Neuronal stem cell (in vitro differentiated cells): Measurements from ENCODE around the gene CACNA1H.

ENCODE experiments used
- DNase-seq: peaks from one replicate; pipeline ENCODE4 v3.0.0-alpha.2; 2013; ENCODE audit warnings: low spot score
- H2AFZ ChIP-seq: one replicate; pipeline ENCODE4 v1.6.1; 2013; ENCODE audit warnings: mild to moderate bottlenecking, low read length, inconsistent platforms
- H2AK5ac ChIP-seq: 2 replicates; pipeline ENCODE4 v1.6.1; 2013; ENCODE audit warnings: low read depth, mild to moderate bottlenecking, inconsistent platforms, low read length, moderate library complexity, mixed read lengths
- H2BK120ac ChIP-seq: 2 replicates; pipeline ENCODE4 v1.6.1; 2013; ENCODE audit warnings: low read depth, mild to moderate bottlenecking, inconsistent platforms, low read length, moderate library complexity, mixed read lengths
- H2BK12ac ChIP-seq: one replicate; pipeline ENCODE4 v1.6.1; 2013; ENCODE audit warnings: low read length, inconsistent platforms
- H2BK15ac ChIP-seq: 2 replicates; pipeline ENCODE4 v1.6.1; 2013; ENCODE audit warnings: mild to moderate bottlenecking, low read length, inconsistent platforms, mixed read lengths
- H2BK5ac ChIP-seq: one replicate; pipeline ENCODE4 v1.6.1; 2013; ENCODE audit warnings: inconsistent platforms, mild to moderate bottlenecking, low read length, moderate library complexity
- H3K14ac ChIP-seq: one replicate; pipeline ENCODE4 v1.6.1; 2013; ENCODE audit warnings: low read length, inconsistent platforms
- H3K18ac ChIP-seq: 2 replicates; pipeline ENCODE4 v1.6.1; 2013; ENCODE audit warnings: low read length, inconsistent platforms
- H3K23ac ChIP-seq: 2 replicates; pipeline ENCODE4 v1.6.1; 2013; ENCODE audit warnings: low read depth, mild to moderate bottlenecking, mixed read lengths, low read length, inconsistent platforms; ENCODE audit not compliant: poor library complexity
- H3K27ac ChIP-seq: replicated peaks from 3 replicates; pipeline ENCODE4 v1.5.1; 2013; ENCODE audit warnings: low read length, inconsistent platforms
- H3K27me3 ChIP-seq, 3 experiments: 2 replicates each; pipeline ENCODE4 v1.6.1; 2013; ENCODE audit warnings: low read length in 3 of 3, mild to moderate bottlenecking in 2 of 3, inconsistent platforms in 1 of 3, low read depth in 1 of 3, mixed read lengths in 1 of 3, moderate library complexity in 1 of 3; ENCODE audit not compliant: control insufficient read depth in 3 of 3, insufficient read depth in 3 of 3
- H3K36me3 ChIP-seq, 2 donors: replicated peaks in 1 of 2; 2 replicates each; pipeline ENCODE4 v1.6.1; 2013; ENCODE audit warnings: low read length in 2 of 2; ENCODE audit not compliant: control insufficient read depth in 2 of 2, insufficient read depth in 2 of 2
- H3K4ac ChIP-seq: 2 replicates; pipeline ENCODE4 v1.6.1; 2013; ENCODE audit warnings: inconsistent platforms, mild to moderate bottlenecking, low read length, moderate library complexity
- H3K4me1 ChIP-seq, 2 donors: 1 replicate in 1 of 2; 2 replicates in 1 of 2; pipeline ENCODE4 v1.6.1; 2013; ENCODE audit warnings: low read length in 2 of 2, low read depth in 1 of 2; ENCODE audit not compliant: control insufficient read depth in 2 of 2, insufficient read depth in 1 of 2
- H3K4me2 ChIP-seq: one replicate; pipeline ENCODE4 v1.6.1; 2013; ENCODE audit warnings: mild to moderate bottlenecking, low read length, inconsistent platforms; ENCODE audit not compliant: insufficient read depth, poor library complexity, severe bottlenecking
- H3K4me3 ChIP-seq, 2 donors: 2 replicates each; pipeline ENCODE4 v1.5.1; 2013; ENCODE audit warnings: low read length in 2 of 2, mild to moderate bottlenecking in 2 of 2, inconsistent platforms in 1 of 2, moderate library complexity in 1 of 2
- H3K79me1 ChIP-seq: one replicate; pipeline ENCODE4 v1.6.1; 2013; ENCODE audit warnings: low read depth, mild to moderate bottlenecking, inconsistent platforms, low read length, moderate library complexity
- H3K9ac ChIP-seq: one replicate; pipeline ENCODE4 v1.6.1; 2013; ENCODE audit warnings: mild to moderate bottlenecking, low read depth, low read length, inconsistent platforms; ENCODE audit not compliant: poor library complexity
- H3K9me3 ChIP-seq, 2 donors: replicated peaks in 1 of 2; 2 replicates each; pipeline versions ENCODE3 to v1.6.1; 2013; ENCODE audit warnings: low read length in 2 of 2, mild to moderate bottlenecking in 2 of 2, inconsistent platforms in 1 of 2, low read depth in 1 of 2, mixed read lengths in 1 of 2, moderate library complexity in 1 of 2; ENCODE audit not compliant: control insufficient read depth in 2 of 2, insufficient read depth in 1 of 2
- H4K8ac ChIP-seq: one replicate; pipeline ENCODE4 v1.6.1; 2013; ENCODE audit warnings: low read depth, mild to moderate bottlenecking, inconsistent platforms, low read length, moderate library complexity
- H4K91ac ChIP-seq: one replicate; pipeline ENCODE4 v1.6.1; 2013; ENCODE audit warnings: low read length, low read depth, mild to moderate bottlenecking, inconsistent platforms; ENCODE audit not compliant: poor library complexity
- WGBS, 2 donors: extraction: QIAGEN DNeasy Blood & Tissue Kit; methylation state at CpG; one replicate each; pipeline ENCODE4 v1.1.7; 2013; ENCODE audit warnings: missing lambda C conversion rate in 2 of 2, mixed read lengths in 1 of 2; ENCODE audit not compliant: insufficient read length in 2 of 2, insufficient replicate concordance in 1 of 2; ENCODE audit errors: extremely low coverage in 2 of 2; 5-methylcytosine and 5-hydroxymethylcytosine counted together

The CACNA1H gene

DNA sequence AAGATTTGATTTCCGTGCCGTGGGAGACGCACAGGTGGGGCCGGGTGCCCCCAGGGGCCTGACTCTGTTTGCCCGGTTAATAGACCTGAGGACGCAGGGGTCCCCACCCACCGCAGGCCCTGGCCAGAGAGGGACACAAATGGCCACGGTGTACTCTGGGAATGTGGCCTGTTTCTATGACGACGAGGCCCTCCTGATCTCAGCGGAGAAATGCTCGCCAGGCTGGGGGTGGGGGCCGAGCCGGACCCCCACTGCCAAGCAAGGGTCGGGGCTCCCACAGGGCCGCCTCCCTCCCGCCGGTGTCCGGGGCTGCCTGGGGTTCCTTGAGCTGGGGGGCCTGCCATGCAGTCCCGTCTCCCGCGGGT, 32.3 kb upstream of the CACNA1H start:
- H3K4me2 ChIP-seq = peak overlapping the region; percentile 11
- no peaks in the 10 kb centered on the region for H3K36me3 ChIP-seq
- H3K27me3 ChIP-seq = peaks cover 0 to 44% (median 0%) of the 10 kb centered on the region in 3 experiments
- peak overlapping the region; percentile 82 for H2AK5ac ChIP-seq
- peak overlapping the region; percentile 89 for H2BK15ac ChIP-seq
- no peak for DNase-seq
- no peak overlapping the region for H2BK12ac ChIP-seq
- peak overlapping the region; percentile 87 for H2BK5ac ChIP-seq
- H3K9me3 ChIP-seq = no peaks in the 10 kb centered on the region
- no peak overlapping the region for H3K23ac ChIP-seq
- no peak overlapping the region for H3K4ac ChIP-seq
- peaks cover 11 to 19% of the 10 kb centered on the region in 2 donors for H3K4me1 ChIP-seq
- no peak overlapping the region for H4K8ac ChIP-seq
- WGBS, 2 donors = no CpG with 5 or more reads among the region's 22 CpGs
- no peak overlapping the region for H4K91ac ChIP-seq
- peak overlapping the region; percentile 38 for H3K14ac ChIP-seq
- H3K27ac ChIP-seq = no peak overlapping the region
- peak overlapping the region; percentile 91 for H3K18ac ChIP-seq
- H3K79me1 ChIP-seq = no peaks in the 10 kb centered on the region
- H3K4me3 ChIP-seq = no peak overlapping the region
- H3K9ac ChIP-seq = no peak overlapping the region
- no peak overlapping the region for H2AFZ ChIP-seq
- peak overlapping the region; percentile 54 for H2BK120ac ChIP-seq

DNA sequence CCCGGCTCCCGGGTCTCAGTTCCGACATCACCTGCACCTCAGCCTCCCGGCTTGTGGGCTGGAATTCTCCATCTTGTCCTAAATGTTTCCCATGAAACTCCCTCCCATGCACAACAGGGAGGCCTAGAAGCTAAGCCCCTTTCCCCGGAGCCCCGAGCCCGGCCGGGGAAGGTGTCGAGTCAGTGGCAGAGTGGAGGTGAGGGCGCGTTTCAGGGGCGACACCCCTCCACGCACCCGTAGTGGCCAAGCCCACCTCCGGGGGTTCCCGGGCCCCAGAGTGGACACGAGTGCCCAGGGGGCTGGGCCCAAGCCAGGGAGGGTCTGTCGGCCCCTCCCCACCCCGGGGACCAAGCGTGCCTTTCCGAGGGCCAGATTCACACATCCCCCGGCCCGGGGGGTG, 31.9 kb upstream of the CACNA1H start:
- Histone ChIP-seq H3K23ac (no peak overlapping the region), H3K79me1 (no peaks in the 10 kb centered on the region), H2BK5ac (peak overlapping the region; percentile 87), H3K4me1 (peaks cover 11 to 19% of the 10 kb centered on the region in 2 donors), H3K9me3 (no peaks in the 10 kb centered on the region), H3K14ac (peak overlapping the region; percentile 56), H3K36me3 (no peaks in the 10 kb centered on the region), H3K18ac (peak overlapping the region; percentile 91), H3K4me2 (no peak overlapping the region), H4K8ac (peak overlapping the region; percentile 65), H2AFZ (peak overlapping the region; percentile 40), H4K91ac (no peak overlapping the region), H3K4me3 (no peak overlapping the region), H3K27ac (no peak overlapping the region), H2BK15ac (peak overlapping the region; percentile 89), H2BK120ac (peak overlapping the region; percentile 54), H2BK12ac (no peak overlapping the region), H3K4ac (no peak overlapping the region), H3K9ac (peak overlapping the region; percentile 21), H2AK5ac (peak overlapping the region; percentile 82), H3K27me3 (peaks cover 0 to 46% (median 0%) of the 10 kb centered on the region in 3 experiments)
- no CpG with 5 or more reads among the region's 23 CpGs for WGBS, 2 donors
- DNase-seq = no peak

- Histone ChIP-seq H3K9ac (peak overlapping the region; percentile 6), H2AFZ (peak overlapping the region; percentile 72), H2BK5ac (peak overlapping the region; percentile 87), H3K23ac (peak overlapping the region; percentile 35), H3K9me3 (no peaks in the 10 kb centered on the region), H3K27ac (no peak overlapping the region), H3K4ac (no peak overlapping the region), H4K91ac (no peak overlapping the region), H3K18ac (peak overlapping the region; percentile 44), H4K8ac (no peak overlapping the region), H2BK15ac (peak overlapping the region; percentile 5), H2BK120ac (no peak overlapping the region), H2BK12ac (peak overlapping the region; percentile 46), H3K36me3 (no peaks in the 10 kb centered on the region), H2AK5ac (peak overlapping the region; percentile 82), H3K79me1 (no peaks in the 10 kb centered on the region), H3K27me3 (peaks cover 0 to 47% (median 0%) of the 10 kb centered on the region in 3 experiments), H3K4me3 (no peak overlapping the region), H3K4me2 (no peak overlapping the region), H3K14ac (no peak overlapping the region), H3K4me1 (peaks cover 13 to 19% of the 10 kb centered on the region in 2 donors)
- no peak for DNase-seq
- no CpG with 5 or more reads among the region's 30 CpGs for WGBS, 2 donors
These were observed 31.1 kb upstream of the CACNA1H start for GRCh38 chr16:1121601-1122397.

- H3K4me1 ChIP-seq = peaks cover 13 to 19% of the 10 kb centered on the region in 2 donors
- H3K4me3 ChIP-seq = no peak overlapping the region
- peak overlapping the region; percentile 21 for H2BK5ac ChIP-seq
- peaks cover 0 to 47% (median 0%) of the 10 kb centered on the region in 3 experiments for H3K27me3 ChIP-seq
- no CpG with 5 or more reads among the region's 14 CpGs for WGBS, 2 donors
- H2BK120ac ChIP-seq = no peak overlapping the region
- H3K27ac ChIP-seq = no peak overlapping the region
- no peak overlapping the region for H4K91ac ChIP-seq
- no peaks in the 10 kb centered on the region for H3K36me3 ChIP-seq
- H3K79me1 ChIP-seq = no peaks in the 10 kb centered on the region
- H2BK15ac ChIP-seq = peak overlapping the region; percentile 83
- H3K14ac ChIP-seq = no peak overlapping the region
- no peak overlapping the region for H2AFZ ChIP-seq
- no peak overlapping the region for H4K8ac ChIP-seq
- H3K4me2 ChIP-seq = no peak overlapping the region
- no peaks in the 10 kb centered on the region for H3K9me3 ChIP-seq
- no peak overlapping the region for H3K9ac ChIP-seq
- no peak for DNase-seq
- H3K4ac ChIP-seq = no peak overlapping the region
- peak overlapping the region; percentile 35 for H3K23ac ChIP-seq
- peak overlapping the region; percentile 5 for H3K18ac ChIP-seq
- H2BK12ac ChIP-seq = no peak overlapping the region
- peak overlapping the region; percentile 82 for H2AK5ac ChIP-seq
These were observed 30.5 kb upstream of the CACNA1H start for GRCh38 chr16:1122398-1122765.
